NCI-H2196 treated with DMSO at 0.1 percent for 48 hours (cell line): ENCODE measurements around the gene AGXT.

Source experiments
- DNase-seq: peaks from one replicate; lab custom pipeline; 2025; ENCODE audit not compliant: unreplicated experiment; lab: John Stamatoyannopoulos, UW

Gene AGXT

DNA sequence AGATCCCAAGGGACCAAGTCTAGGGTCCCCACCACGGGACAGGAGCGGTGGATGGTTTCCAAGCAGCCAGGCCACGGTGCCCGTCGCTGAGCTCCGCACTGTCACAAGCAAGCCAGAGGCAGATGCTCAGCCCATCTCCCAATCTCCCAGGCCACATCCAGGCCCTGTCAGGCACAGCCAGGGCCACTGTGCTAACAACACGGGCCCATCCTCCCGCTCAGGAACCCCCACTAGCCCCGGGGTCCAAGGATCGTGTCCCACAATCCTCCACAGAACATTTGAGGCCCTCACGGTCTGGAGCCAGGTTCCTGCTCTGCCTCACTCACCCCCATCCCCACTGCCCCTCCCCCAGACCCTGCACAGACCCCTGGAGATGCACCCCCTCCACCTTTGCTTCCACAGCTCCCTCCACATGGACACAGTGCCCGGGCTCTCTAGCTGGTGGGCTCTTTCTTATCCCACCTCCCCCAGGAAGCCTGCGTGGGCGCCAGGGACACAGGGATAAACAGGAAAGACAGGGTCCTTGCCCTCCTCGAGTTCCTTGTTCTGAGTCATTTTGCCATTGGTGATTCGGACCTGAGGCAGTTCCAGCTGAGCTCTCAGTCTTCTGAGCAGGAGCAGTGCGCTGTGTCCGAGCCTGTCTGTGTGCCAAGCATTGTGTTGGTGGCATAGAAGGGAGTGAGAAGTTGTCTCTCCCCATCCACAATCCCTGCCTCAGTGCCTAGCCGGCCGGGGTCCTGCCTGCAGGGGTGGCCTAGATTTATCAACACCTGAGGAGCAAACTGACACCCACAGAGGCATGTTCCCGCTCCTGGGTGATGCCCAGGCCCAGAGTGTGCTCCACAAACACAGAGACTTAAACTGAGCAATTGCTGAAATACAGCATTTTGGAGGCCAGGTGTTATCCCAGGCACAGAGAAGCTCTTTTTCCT lies 44.5 kb downstream of the AGXT start:
- no peak for DNase-seq

DNA sequence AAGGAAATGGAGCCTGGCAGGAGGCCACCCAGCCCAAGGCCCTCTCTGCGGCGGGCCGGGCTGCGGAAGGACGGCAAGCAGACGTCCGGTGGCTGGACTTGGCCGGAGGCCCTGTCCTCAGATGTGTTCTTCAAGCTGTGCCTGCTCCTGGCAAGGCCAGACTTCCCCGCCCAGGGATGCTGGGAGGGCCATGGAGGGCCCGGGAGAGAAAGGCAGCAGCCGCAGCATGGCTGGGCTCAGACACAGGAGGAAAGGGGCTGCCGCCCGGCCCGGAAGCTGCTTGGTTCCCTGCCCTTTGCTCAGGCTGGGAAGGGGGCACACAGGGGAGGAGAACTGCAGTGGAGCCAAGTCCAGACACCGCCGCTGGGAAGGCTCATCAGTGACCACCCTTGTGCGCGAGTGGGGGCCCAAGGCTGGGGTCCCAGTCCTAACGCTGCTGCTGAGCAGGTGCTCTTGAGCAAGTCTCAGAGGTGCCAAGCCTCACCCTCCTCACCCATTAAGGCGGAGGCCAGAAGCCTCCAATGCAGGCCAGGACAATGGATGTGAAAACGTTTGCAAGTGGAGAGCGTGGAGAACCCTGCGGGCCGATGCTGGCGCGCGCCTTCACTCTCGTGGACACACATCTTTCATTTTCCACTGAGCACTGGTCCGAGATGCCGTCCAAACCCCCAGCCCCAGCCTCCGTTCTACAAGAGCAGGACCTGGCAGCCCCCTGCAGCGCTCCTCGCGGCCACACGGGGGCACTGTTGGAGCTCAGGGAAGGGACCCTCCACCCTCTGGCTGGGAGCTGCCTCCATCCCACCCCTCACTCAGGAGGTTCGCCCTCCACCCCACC lies 45.4 kb downstream of the AGXT start:
- no peak for DNase-seq

DNA sequence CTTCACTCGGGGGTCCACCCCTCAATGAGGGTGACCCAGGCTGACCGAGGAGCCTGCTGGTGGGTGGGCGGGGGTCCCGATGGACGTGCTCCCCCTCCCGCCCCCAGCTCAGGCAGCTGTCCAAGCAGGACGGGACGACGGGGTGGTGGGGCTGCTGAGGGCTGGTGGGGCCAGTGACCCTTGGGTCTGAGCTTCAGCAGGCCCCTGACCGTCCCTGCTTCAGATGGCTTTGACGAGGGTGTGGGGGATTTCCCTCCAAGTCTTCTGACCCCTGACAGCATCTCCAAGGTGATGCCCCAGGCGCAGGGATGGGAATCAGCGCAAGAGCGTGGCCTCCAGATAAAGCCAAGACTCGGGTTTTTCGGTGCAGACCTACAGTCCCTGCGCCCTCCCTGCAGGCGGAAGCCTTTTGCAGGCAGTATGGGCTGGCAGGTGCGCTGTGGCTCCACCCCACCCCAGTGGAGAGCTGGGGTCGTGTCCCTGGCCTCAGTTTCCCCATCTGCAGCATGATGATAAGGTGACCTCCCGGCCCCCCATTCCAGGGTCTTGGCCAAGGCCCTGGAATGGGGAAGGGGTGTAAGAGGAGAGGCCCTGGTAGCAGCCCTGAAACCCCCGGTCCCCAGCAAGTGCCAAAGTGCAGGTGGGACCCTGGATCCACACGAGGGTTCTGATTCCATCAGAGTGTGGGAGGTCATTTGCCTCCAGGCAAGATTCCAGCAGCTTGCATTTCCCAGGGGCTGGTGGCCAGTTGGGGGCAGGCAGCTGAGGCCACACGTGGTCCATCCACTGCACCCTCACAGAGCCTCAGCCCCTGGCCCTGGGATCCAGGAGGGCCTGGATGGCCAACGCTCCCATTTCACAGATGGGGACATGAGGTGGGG lies 46.3 kb downstream of the AGXT start:
- no peak for DNase-seq

- DNase-seq = no peak
These were observed 47.1 kb downstream of the AGXT start for GRCh38 chr2:240915526-240916341.

GRCh38 chr2:240916571-240917008 lies 48.0 kb downstream of the AGXT start:
- no peak for DNase-seq

GRCh38 chr2:240917009-240917683 lies 48.5 kb downstream of the AGXT start:
- DNase-seq = no peak

- no peak for DNase-seq
These were observed 49.1 kb downstream of the AGXT start for GRCh38 chr2:240917684-240918257.

DNA sequence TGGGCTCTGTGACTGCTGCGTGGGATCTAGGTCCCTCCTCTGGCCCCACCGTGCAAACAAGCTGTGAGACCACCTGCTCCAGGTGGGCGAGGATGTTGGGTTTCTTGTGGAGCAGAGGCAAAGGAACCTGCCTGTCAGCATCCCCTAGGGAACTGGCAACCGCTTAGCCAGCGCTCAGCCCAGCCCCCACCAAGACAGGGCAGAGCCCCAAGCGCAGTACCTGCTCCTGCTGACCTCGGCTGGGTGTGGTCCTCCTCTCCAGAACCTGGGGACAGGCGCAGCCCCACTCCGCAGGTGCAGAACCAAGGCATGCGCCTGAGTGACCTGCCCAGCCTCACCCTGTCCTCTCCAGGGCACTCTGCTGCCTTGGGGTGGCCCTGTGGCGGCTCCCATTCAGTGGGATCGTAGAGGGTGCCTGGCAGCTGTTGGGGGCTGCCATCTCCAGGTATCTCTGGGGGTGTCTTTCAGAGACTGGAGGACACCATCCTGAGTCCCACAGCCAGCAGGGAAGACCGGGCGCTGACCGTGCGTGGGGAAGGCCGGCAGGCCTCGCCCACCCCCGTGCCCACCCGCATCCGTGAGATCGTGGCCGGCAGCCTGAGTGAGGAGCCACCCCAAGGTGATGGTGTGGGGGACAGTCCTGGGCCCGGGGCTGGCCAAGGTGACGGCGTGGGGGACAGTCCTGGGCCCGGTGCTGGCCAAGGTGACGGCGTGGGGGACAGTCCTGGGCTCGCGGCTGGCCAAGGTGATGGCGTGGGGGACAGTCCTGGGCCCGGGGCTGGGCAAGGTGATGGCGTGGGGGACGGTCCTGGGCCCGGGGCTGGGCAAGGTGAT lies 49.9 kb downstream of the AGXT start:
- DNase-seq = no peak

DNA sequence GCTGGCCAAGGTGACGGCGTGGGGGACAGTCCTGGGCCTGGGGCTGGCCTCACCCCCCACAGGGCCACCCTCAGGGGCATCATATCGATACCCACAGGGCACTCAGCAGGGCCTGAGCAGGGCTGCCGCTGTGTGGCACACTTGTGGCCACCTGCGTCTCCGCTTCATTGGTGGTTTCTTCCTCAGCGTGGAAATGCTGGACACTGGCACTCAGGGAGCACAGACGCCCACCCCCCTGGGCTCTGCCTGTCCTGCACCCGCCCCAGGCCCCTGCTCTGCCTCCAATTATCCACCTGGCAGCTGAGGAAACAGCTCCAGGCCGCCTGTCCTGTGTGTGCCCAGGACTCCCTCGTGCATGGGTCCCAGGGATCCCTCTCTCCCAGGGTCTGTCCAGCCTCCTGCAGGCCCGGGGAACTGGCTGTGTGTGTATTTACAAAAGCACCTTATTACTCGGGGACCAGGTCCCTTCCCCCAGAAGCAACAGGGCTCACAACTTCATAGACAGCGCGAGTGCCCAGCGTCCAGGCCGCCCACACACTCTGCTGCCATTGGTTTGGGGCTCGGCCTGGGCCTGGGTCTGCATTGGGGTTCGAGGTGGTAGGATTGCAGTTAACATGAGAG lies 50.6 kb downstream of the AGXT start:
- no peak for DNase-seq

DNA sequence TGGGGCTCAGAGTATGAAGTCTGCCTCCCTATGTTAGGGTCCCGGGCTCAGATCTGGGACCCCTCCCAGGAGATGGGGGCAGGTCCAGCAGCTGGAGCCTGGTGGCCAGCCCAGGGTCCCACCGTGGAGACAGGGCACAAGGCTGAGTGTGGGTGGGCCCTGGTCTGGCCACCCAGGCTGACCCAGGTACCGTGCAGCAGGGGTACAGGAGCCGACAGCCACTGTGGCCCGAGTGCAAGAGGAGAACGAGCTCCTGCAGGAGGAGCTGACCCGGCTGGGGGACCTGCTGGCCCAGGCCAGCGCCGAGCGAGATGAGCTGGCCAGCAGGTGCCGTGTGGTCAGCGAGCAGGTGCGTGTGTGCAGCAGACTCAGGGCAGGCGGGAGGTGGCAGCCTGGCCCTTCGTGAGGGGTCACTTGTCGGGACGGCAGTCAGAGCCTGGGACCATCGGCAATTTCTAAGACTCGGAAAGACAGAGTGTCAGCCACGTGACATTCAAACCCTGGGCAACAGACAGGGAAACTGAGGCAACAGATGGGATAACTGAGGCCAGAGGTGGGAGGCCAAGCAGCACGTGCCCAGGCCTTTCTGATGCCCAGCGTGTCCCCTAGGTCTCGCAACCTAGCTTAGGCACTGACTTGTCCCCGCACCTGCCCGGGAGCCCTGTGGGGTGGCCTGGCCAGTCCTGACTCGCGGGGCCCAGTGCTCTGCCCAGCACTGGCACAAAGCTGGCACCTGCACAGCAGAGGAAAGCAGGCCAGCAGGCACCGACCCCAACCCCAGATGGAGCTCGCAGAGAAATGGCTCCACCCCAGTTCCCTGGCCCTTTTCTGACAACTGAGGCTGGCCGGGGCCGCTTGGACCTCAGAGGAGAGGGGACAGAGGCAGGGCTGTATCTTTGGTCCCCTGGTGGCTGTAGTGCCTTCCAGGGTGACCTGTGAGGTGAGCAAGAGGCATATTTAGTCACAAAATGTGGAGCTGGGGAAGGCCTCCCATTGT lies 51.5 kb downstream of the AGXT start:
- no peak for DNase-seq

DNA sequence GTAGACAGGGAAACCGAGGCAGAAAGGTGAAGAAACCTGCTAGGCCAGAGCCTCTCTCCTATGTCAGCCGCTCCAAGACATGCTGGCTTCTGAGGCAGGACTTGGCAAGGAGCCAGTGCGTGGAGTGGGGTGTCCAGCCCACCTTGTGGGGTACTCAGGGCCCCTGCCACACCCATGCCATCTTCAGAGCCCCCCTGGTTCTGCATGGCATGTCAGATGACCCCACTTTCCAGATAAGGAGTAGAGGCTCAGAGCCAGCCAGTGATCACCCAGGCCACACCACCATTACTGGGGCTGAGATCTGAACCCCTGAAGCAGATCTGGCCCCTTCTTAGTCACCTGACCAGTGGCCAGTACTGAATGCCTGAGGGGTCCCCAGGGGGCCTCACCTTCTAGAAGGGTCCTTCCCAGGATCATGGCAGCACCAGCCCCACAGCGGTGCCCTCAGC lies 52.2 kb downstream of the AGXT start:
- DNase-seq = no peak

- DNase-seq = no peak
These were observed 52.8 kb downstream of the AGXT start for GRCh38 chr2:240921311-240921994.

DNA sequence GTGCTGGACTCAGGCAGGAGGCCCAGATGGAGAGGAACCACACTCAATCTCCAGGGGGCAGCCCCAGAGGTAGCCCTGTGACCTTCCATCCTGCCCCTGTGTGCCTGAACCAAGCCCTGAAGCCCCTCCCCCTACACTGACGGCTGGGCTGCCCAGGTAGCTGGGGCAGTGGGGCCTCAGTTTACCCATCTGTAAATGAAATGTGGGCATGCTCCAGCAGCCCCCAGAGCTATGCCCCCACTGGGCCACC lies 53.3 kb downstream of the AGXT start:
- DNase-seq = no peak

DNA sequence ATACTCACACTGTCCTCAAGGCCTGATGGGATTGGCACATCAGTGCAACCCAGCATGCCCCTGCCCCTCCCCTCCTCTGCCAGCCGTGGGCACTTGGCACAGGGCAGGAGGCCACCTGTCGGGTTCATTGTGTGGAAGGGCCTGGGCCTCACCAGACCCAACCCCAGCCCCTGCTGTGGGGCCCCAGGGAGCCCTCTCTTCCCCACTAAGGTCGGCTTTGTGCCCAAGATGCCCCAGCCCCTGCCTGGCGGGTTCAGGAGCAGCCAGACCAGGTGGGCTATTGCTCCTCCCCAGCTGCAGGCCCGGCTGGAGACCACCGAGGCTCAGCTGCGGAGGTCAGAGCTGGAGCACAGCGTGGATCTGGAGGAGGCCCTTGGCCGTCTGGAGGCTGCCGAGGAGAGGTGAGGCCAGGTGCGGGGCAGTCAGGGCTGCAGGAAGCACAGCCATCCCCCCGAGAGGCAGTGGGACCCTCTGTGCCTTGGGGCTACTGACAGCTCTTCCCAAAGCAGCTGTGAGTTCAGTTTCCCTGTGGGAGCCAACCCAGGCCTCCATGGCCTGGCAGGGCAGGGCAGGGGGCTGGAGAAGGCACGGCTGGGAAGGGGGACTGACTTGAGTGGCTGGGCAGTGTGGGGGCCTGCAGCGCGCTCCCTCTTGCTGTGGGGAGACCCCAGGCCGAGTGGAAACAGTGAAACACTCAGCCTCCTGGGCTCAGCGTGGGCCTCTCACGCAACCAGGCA lies 53.8 kb downstream of the AGXT start:
- no peak for DNase-seq

DNA sequence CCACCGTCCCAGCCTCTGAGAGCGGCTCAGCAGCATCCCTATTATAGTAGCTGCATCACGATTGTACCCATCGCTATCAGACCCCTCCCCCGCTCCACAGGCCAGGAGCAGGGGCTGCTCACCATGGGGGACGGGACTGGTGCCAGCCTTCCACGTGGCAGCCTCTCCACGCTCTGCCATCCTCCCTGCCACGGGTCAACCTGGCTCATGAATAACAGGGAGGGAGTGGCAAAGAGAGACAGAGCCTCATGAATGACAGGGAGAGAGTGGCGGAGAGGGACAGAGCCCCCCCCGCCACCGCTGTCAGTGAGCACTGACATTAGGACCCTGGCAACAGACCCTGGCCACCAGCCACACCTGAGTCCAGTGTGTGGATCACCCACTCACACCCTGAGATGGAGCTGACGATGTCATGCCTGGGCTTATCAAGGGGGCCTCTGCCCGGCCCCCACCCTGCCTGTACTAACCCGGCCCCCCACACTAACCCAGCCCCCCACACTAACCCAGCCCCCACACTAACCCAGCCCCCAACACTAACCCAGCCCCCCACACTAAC lies 54.4 kb downstream of the AGXT start:
- DNase-seq = no peak
